Thyroid gland (tissue), 4 donors: Measurements from ENCODE around the gene ONECUT3.

Experiments used
- POLR2A ChIP-seq, 2 donors: fragments of 450-650 bp; IDR thresholded peaks; one replicate each; pipeline ENCODE4 v1.6.1; 2017; ENCODE audit warnings: antibody characterized with exemption in 2 of 2, mild to moderate bottlenecking in 2 of 2, moderate library complexity in 1 of 2
- TF ChIP-seq, protein P1 (sequence below), 6 experiments: fragments of 200-600 bp in 3 of 6; fragments of 450-650 bp in 3 of 6; sonication (generic) in 3 of 6; IDR thresholded peaks; one replicate each; pipeline ENCODE4 v1.5.1; 2016 to 2019; ENCODE audit warnings: antibody characterized with exemption in 6 of 6, mild to moderate bottlenecking in 2 of 6, inconsistent platforms in 1 of 6, moderate library complexity in 1 of 6

GRCh38 chr19:1775951-1776605, 22.8 kb downstream of the ONECUT3 start:
- no peak for TF ChIP-seq POLR2A (IDR thresholded peaks at IDR 0.05)
- TF ChIP-seq, protein P1, sequence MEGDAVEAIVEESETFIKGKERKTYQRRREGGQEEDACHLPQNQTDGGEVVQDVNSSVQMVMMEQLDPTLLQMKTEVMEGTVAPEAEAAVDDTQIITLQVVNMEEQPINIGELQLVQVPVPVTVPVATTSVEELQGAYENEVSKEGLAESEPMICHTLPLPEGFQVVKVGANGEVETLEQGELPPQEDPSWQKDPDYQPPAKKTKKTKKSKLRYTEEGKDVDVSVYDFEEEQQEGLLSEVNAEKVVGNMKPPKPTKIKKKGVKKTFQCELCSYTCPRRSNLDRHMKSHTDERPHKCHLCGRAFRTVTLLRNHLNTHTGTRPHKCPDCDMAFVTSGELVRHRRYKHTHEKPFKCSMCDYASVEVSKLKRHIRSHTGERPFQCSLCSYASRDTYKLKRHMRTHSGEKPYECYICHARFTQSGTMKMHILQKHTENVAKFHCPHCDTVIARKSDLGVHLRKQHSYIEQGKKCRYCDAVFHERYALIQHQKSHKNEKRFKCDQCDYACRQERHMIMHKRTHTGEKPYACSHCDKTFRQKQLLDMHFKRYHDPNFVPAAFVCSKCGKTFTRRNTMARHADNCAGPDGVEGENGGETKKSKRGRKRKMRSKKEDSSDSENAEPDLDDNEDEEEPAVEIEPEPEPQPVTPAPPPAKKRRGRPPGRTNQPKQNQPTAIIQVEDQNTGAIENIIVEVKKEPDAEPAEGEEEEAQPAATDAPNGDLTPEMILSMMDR (IDR thresholded peaks at IDR 0.05), result no peak
